HG03108 (cell line): ENCODE data around the gene TBCK.
A peak's percentile ranks its signal among the peaks of the same experiment; 100 is the strongest.

Experiments used
- ATAC-seq: cut with Tn5 transposase; IDR thresholded peaks from one replicate; pipeline ENCODE4 v1.9.1; 2021; ENCODE audit warnings: moderate library complexity; ENCODE audit not compliant: unreplicated experiment

The TBCK gene

GRCh38 chr4:106315968-106316772 lies at the start of gene TBCK, which contains the start of gene AIMP1:
TSS of gene TBCK (minus strand) at chr4:106316209. CDS start at chr4:106308960, 7,249 bp downstream.
TSS of gene AIMP1 (plus strand) at chr4:106316550. CDS start at chr4:106325010, 8,460 bp downstream.
- ATAC-seq, result peak; percentile 80

GRCh38 chr4:106365613-106366012 lies 49.6 kb upstream of the TBCK start:
- ATAC-seq, result no peak

- no peak for ATAC-seq
These were observed 48.3 kb upstream of the TBCK start for GRCh38 chr4:106364282-106364681.

GRCh38 chr4:106362086-106362825 lies 46.2 kb upstream of the TBCK start:
- ATAC-seq, result no peak

GRCh38 chr4:106358899-106359298 lies 42.9 kb upstream of the TBCK start:
- no peak for ATAC-seq

- ATAC-seq, result no peak
These were observed 39.2 kb upstream of the TBCK start for GRCh38 chr4:106355193-106355592.

GRCh38 chr4:106353786-106354185 lies 37.8 kb upstream of the TBCK start:
- ATAC-seq, result no peak

GRCh38 chr4:106351016-106351415 lies 35.0 kb upstream of the TBCK start:
- no peak for ATAC-seq

GRCh38 chr4:106347167-106347566 lies 31.2 kb upstream of the TBCK start:
- no peak for ATAC-seq

GRCh38 chr4:106344647-106344970 lies 28.6 kb upstream of the TBCK start:
- ATAC-seq, result no peak

- no peak for ATAC-seq
These were observed 28.0 kb upstream of the TBCK start for GRCh38 chr4:106343865-106344646.

- ATAC-seq, result no peak
These were observed 24.8 kb upstream of the TBCK start for GRCh38 chr4:106340774-106341173.

GRCh38 chr4:106339431-106339830 lies 23.4 kb upstream of the TBCK start:
- ATAC-seq, result no peak

GRCh38 chr4:106338671-106339070 lies 22.7 kb upstream of the TBCK start:
- ATAC-seq, result no peak

GRCh38 chr4:106337916-106338315 lies 21.9 kb upstream of the TBCK start:
- ATAC-seq, result no peak

GRCh38 chr4:106336618-106337017 lies 20.6 kb upstream of the TBCK start:
- no peak for ATAC-seq

GRCh38 chr4:106334741-106335470 lies 18.9 kb upstream of the TBCK start:
- no peak for ATAC-seq

GRCh38 chr4:106333186-106333585 lies 17.2 kb upstream of the TBCK start:
- no peak for ATAC-seq

- no peak for ATAC-seq
These were observed 13.1 kb upstream of the TBCK start for GRCh38 chr4:106329041-106329618.

GRCh38 chr4:106325800-106326199 lies 9.8 kb upstream of the TBCK start:
- no peak for ATAC-seq
